Cardiac septum (tissue), 1 donor: Measurements from ENCODE around the gene TPSD1. TPM values are rescaled to one million over a fixed set of nuclear protein-coding genes. Genes with fewer than 3 reads are reported as not detected.

Experiments
- DNase-seq: peaks from one replicate; pipeline ENCODE4 v3.0.0-alpha.2; 2020; ENCODE audit warnings: low spot score
- intact Hi-C: fragments of 100-400 bp; cut with DNase I; formaldehyde crosslinking; loops from one replicate; pipeline ENCODE4 v1.14.0; 2022
- total RNA-seq: library from RNA; stranded (reverse); fragmentation: NEBNext Ultra II Directional; extraction: Animal tissue kit (Norgen Biotek cat#: 25700); gene quantifications from one replicate; pipeline ENCODE4 v1.2.1, GENCODE V29; 2021
- donor health status: DM: no; HTN: no; CAD: no.

The TPSD1 gene
- total RNA-seq, 1 donor from 2014 or later = not detected

DNA sequence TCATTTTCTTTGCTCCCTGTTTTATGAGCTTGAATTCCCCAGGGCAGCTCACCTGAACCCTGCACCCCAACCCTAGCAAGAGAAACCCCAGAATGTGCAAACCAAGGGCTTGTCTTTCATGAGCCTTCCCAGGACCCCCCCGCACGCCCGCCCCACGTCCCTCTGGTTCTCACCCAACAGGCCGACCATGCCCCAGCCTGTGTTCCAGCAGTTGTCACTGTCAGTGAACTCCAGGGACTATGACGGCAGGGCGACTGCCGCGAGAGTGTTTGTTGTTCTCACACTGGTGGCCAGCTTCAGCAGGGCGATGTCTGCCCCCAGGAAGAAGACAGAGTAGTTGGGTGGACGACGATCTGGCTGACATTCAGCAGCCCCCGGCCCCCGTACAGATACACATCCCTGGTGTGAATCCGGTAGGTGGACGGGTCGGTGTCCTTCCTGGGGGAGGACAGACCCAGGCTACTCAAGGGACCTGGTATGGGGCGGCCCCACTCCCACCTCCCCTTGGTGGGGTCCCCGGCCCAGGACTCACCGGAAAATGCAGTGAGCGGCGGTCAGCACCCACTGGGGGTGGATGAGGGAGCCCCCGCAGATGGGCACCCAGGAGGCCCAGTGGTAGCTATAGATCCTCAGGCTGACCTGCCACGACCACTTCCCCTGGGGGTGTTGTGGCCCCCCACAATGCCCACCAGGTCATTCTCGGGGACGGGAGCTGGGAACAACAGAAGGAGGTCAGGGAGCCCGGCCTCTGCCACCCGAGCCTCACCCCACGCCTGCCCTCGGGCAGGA, 20.1 kb downstream of the TPSD1 start:
- DNase-seq = no peak

DNA sequence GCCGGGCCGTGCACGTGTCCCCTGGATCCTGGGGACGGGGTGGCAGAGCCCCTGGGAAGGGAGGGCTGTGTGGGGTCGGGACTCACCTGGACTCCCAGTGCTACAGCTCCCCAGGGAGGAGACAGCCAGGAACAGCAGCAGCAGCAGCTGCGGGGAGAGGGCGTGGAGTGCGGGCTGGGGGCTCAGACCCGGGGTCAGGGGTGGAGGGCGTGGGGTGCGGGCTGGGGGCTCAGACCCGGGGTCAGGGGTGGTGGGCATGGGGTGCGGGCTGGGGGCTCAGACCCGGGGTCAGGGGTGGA, 20.7 kb downstream of the TPSD1 start:
- intact Hi-C loops = loop anchor here (10.0 kb wide), 1 partner anchor 58 kb away; the partner anchor contains the start of gene BAIAP3
- DNase-seq = no peak

More for the DNA sequence above, 20.1 kb downstream of the TPSD1 start:
- intact Hi-C loops = loop anchor here (10.0 kb wide), 1 partner anchor 59 kb away; the partner anchor contains the start of gene BAIAP3

DNA sequence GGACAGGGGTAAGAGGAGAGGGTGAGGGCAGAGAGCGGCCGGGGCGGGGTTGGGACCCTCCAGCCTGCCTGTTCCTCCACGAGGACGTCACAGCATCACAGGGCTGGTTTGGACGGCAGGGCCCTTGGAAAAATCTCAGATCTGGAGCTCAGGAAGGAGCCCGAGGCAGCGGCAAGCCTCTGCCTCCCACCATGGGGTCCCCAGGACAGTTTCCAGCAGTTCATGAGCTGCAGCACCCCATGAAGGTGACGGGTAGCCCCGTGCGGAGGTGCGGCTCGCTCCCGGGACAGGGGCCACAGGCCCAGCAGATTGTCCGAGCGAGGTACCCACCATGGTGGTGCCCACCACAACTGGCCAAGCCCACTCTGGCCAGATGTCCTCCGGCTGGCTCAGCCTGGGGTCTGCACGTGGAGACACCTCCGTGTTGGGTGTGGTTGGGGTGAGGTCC, 21.3 kb downstream of the TPSD1 start:
- no peak for DNase-seq

DNA sequence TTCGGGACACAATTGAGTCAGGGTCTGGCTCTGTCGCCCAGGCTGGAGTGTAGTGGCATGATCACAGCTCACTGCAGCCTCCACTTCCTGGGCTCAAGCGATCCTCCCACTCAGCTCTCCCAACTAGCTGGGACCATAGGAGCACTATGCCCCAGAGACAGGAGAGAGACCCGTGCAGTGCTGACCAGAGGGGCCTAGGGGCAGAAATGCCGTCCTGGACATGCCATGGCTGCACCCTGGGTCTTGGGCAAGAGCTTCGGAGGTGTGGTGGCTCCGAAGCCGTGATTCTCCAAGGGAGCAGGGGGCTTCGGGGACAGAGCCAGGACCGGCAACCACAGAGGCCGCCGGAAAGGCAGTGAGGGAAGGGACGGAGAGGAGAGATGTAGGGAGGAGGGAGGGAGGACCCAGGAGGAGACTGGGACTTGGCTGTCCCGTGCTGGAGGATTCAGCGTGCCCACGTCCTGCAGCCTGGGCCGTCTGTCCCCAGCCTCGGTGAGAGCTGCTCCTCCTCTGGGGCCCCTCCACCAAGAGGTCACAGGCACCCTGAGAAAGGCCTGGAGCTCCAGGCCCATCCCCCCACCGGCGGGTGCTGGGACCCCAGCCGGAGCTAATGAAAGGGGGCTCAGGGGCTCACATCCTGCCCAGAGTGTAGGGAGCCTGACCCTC, 21.9 kb downstream of the TPSD1 start:
- intact Hi-C loops = loop anchor here (10.0 kb wide), 1 partner anchor 57 kb away; the partner anchor contains the start of gene BAIAP3
- no peak for DNase-seq

More for the DNA sequence above, 21.3 kb downstream of the TPSD1 start:
- intact Hi-C loops = loop anchor here (10.0 kb wide), 1 partner anchor 58 kb away; the partner anchor contains the start of gene BAIAP3

DNA sequence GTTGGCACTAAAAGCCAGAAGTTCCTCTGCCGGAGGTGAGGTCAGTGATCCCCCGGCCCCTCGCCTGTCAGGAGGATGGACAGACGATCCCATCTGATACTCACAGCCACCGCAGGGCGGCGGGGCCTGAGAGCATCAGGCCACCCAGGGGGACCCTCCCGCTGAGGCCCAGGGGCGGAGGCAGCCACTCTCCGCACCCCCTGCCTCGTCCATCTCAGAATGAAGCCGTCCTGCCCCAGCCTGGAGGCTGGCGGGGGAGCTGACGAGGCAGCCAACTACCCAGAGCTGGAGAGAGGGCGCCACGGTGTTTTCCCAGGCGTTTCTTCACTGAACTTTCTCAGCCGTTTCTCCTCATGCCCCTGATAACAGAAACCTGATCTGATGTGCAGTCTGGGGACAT, 22.6 kb downstream of the TPSD1 start:
- intact Hi-C loops = loop anchor here (10.0 kb wide), 1 partner anchor 56 kb away; the partner anchor contains the start of gene BAIAP3
- DNase-seq = no peak

DNA sequence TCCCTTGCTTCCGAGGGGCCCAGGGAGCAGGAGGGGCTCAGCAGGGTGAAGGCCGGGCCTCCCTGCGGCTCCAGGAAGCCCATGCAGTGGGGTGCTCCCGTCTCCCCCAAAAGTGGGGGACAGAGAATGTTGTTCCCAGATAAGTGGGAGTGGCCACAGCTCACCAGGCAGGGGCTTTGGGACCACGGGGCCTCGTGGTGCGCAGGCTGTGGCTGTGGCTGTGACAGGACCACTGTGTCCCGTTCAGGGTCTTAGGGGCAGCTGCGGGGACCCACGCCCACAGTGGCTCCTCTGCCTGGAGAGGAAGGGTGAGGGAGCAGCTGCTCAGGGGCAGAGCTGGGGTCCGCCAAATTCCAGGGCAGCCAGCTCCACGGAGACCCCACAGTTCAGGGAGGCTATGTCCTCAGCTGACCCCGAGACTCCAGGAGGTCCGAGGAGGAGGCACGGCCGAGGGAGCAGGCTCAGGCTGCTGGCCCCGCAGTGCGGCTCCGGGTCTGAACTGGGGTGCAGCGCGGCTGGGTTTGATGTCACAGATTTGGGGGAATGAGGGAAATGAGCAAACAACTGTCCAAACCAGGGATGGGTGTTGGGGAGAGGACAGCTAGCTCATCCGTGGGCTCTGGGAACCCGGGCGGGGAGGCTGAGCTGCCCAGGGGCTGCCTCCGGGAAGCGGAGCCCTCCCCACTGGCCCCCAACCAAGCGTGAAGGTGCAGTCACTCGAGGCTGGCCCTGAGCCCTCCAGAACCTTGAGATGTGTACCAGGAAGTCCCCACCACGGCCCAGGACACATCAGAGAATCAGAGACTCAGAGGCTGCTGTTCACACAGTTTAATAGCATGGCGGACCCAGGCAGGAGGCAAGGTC, 23.4 kb downstream of the TPSD1 start:
- intact Hi-C loops = loop anchor here (10.0 kb wide), 1 partner anchor 55 kb away; the partner anchor contains the start of gene BAIAP3
- no peak for DNase-seq

DNA sequence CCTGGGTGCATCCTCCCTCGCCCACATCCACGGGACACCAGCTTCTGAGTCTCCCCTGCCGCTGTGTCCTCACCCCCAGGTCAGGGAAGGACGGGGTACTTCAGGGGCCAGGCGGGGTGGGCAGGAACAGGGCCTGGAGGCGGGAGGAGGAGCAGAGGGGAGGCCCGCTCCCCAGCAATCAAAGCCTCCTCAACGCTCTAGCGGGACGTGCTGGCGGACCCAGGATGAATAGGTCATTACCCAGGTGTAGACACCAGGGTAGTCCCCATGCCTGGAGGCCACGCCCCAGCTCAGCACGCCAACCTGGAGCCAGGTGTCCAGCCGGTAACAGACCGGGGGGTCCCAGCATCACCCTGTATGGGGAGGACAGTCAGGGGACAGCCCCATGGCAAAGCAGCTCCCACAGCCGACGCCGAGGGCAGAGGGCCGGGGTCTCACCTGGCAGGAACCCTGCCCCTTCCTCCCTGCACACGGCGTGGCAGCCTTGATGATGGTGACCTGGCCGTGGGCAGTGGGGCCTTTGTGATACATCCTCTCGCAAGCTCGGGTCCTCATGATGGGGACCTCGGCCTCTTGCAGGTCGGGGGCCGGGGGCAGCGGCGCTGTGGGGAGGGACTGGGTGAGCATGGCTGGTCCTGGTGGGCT, 24.2 kb downstream of the TPSD1 start:
- DNase-seq = no peak
- intact Hi-C loops = loop anchor here (10.0 kb wide), 1 partner anchor 55 kb away; the partner anchor contains the start of gene BAIAP3

DNA sequence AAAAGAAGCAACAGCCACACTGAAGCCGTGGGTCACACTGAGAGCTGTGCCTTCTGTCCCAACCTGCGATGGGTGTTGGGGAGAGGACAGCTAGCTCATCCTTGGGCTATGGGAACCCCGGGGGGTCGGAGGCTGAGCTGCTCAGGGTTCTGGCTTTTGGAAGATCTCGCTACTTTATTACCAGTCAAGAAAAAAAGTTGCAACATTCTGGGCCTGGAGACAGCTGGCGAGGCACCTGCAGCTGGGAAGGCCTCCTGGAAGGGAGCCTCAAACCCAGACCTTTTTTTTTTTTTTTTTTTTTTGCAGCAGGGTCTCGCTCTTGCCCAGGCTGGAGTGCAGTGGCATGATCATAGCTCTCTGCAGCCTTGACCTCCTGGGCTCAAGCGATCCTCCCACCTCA, 24.9 kb downstream of the TPSD1 start:
- intact Hi-C loops = no loop called here
- DNase-seq = no peak

DNA sequence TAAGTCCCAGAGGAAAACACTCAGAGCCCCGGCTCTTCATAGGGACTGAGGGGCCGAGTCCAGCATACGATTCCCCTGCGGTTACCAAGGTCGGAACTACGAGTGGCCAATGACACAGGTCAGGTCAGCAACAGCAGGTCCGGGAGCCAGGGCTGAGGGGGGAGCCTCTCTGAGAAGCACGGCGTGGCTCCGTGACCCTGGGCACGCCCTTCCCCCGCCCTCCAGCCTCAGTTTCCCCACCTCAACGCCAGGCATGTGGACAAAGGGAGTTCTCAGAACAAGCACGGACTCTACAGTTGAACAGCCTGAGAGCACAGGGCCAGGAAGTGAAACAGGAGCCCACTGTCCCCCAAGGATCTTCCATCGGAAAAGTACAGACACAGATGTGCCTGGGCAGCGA, 25.6 kb downstream of the TPSD1 start:
- no peak for DNase-seq
- intact Hi-C loops = no loop called here

DNA sequence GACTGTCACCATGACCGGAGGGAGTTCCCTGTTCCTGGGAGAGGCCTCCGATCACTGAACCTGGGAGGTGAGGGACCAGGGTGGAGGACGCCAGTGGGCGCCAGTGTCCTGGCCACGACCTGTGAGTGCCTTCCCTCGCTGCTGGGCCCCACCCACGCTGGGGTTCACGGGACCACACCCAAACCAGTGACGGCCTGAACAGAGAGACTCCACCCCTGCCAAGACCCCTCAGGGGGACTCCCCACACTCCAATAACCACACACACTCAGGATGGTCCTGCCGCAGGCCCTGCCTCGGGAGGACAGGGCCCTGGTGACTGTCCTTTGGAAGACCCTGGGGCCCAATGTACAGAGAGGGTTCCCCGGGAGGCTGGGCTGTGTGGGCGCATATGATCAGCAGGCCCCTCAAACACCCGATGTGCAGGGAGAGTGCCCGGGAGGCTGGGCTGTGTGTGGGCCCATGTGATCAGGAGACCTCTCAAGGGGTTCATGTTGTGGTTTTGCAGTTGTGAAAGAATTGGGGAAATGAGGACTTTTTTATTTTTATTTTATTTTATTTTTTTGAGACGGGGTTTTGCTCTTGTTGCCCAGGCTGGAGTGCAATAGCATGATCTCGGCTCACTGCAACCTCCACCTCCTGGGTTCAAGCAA, 26.6 kb downstream of the TPSD1 start:
- no peak for DNase-seq
- intact Hi-C loops = no loop called here

DNA sequence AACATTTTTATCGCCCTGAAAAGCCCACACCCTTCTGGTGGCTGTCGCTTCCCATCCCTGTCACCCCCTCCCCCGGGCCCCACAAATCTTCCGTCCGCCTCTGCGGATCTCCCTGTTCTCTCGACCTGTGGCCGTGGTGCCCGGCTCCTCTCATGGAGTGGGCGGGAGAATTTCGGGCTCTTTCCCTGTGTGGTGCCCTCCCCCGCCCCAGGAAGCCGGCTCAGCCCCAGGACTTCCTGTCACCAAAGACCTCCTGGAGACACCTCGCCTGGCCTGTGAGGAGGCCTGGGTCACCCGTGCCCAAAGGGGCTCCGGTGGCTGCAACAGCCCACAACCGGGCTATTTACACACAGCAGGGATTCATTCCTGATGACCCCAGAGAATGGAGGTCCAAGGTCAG, 27.4 kb downstream of the TPSD1 start:
- intact Hi-C loops = no loop called here
- no peak for DNase-seq

DNA sequence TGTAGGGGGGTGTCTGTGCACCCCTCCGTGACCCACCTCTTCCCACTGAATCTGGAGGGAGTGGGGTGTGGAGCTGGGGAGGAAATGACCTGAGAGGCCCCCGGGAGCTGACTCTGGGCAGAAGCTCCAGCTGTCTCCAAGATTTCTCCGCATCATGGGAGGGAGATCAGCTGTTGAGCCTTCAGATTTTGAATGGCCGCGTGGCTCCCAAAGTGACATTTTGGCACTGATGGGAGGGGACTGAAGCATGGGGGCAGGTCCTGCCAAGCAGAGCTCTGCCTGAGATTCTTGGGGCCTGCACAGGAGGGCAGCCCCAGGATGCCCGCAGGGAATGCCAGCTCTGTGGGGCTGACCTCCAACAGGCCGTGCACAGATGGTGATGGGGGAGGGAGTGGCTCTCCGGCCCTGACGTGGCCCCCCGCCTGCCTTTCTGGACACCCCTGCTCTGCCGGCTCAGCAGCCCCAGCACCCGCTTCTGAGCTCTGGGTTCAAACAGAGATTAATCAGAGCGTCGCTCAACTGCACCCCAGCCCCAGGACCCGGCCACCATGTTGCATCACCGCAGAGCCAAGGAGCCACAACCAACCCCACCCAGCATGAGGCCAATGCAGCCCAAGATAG, 28.2 kb downstream of the TPSD1 start:
- intact Hi-C loops = no loop called here
- no peak for DNase-seq

DNA sequence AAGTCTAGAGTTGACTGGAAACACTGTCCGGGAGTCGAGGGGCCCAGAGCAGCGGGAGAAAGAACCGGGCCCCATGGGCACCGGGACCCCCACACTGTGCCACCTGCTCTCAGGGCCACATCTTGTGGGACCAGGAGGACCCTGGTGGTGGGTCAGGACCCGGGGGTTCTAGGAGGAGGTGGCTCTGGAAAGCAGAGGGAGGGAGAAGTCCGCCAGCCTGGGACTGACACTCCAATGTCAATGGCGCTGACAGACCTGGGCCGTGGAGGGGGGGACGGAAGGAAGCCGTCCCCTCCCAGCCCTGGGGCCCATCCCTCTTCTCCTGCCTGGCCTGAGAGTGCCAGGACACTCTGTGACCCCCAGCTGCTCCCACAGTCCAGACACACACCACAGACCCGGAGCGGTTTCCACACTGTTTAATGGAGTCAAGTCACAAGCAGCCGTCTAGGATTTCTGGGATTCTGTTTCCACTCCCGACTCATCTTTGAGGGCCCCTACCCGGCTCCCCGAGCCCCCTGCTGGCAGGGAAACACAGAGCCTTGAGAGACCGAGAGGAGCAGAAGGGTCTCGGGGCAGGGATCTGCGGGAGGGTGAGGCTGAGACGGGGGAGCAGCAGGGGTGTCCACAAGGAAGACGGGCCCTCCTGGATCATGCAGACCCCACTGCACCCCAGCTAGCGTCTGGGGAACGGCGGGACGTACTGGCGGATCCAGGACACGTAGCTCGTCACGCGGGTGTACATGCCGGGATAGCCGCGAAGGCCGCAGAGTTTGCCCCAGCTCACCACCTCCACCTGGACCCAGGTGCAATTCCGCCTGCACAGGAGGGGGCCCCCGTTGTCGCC, 30.0 kb downstream of the TPSD1 start:
- DNase-seq = no peak
- intact Hi-C loops = no loop called here

DNA sequence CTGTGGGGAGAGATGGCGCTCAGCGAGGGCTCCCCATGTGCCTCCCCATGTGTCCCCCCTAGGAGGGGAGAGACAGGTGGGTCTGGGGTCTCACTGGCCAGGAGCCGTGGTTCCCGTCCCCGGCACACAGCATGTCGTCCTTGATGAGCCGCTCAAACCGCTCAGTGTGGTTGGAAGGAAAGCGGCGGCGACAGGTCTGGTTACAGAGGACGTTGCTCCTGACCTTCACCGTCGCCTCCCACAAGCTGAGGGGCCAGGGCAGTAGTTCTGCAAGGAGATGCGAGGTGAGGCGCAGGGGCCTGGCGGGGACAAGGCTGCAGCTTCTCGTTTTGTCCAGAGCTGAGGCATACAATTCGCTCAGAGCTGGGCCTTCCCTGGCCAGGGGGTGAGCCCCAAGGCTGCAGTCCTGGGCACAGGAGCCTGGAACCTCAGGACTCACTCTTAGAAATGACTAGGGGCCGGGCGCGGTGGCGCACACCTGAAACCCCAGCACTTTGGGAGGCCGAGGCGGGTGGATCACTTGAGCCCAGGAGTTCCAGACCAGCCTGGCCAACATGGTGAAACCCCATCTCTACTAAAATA, 30.7 kb downstream of the TPSD1 start:
- intact Hi-C loops = no loop called here
- no peak for DNase-seq

DNA sequence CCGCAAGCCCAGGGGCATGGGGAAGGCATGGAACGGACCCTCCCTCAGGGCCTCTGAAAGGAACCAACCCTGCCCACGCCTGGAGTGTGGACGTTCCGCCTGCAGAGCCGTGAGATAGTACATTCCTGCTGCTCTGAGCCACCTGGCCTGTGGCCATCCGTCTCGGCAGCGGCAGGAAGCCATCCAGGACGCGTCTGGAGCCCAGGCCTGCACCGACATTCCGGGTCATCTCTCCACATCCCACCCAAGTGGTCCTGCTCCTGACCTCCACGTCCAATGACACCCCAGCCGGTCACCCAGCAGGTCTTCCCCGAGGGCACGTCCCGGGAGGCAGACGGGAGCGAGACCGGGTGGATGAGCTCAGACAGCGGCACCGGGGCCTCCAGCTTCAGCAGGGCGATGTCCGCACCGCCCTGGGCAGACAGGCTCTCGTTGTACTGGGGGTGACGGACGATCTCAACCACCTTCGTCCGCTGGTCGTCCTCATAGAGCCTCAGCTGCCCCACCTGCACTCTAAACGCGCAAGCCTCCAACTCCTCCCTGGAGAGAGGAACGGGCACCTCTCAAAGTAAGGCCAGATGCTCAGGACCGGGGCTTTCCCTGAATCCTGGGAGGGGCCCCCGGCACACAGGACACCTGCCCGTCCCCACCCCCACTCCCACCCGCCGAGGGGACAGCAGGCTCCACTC, 32.3 kb downstream of the TPSD1 start:
- intact Hi-C loops = no loop called here
- no peak for DNase-seq

DNA sequence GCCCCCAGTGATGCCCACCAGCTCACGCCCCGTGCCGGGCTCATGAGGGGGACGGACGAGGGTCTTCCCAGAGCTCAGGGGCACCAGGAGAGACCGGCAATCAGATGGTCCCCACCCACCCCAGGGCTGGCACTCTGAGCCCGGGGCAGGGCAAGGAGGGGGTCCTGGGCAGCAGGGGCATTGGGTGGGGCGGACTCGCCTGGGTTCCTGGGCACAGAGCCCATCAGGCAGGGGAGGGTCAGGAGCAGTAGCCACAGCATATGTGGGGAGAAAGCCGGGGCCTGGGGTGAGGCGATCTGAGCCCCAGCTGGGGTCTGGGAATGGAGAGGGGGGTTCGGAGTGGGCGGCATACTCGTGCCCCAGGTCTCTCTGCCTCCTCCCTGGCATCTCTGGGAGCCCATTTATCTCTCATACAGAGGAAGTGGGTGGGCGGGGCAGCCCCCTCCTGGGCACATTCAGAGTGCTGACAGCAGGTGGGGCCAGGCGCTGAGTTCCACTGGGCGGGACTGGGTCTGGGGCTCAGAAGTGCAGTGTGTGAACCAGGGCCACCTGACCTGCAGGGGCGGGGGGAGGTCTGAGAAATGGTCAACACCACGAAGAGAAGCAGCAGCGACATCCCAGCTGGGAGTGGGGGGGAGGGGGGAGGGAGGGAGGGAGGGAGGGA, 33.1 kb downstream of the TPSD1 start:
- no peak for DNase-seq
- intact Hi-C loops = no loop called here
